Gastroesophageal sphincter (tissue), 4 donors: ENCODE results near the gene PSMB3. TPM values are rescaled to one million over a fixed set of nuclear protein-coding genes. Genes with fewer than 3 reads are reported as not detected.

Experiments used
- ATAC-seq: fragments of 150-250 bp; one replicate; pipeline ENCODE4 v1.9.1; 2016; ENCODE audit warnings: mild to moderate bottlenecking, moderate library complexity
- H3K27ac ChIP-seq, 4 donors: fragments of 200-600 bp; sonication (generic) in 3 of 4; 1 replicate in 3 of 4; 2 replicates in 1 of 4; pipeline ENCODE4 v1.5.1; 2016 to 2019
- H3K27me3 ChIP-seq: fragments of 200-600 bp; sonication (generic); one replicate; pipeline ENCODE4 v1.5.1; 2019
- H3K36me3 ChIP-seq, 2 donors: fragments of 200-600 bp; sonication (generic); one replicate each; pipeline ENCODE4 v1.5.1; 2019; ENCODE audit warnings: control low read depth in 1 of 2
- H3K4me1 ChIP-seq, 3 donors: fragments of 200-600 bp; sonication (generic); 1 replicate in 2 of 3; 2 replicates in 1 of 3; pipeline ENCODE4 v1.5.1; 2016 to 2019; ENCODE audit warnings: control low read depth in 2 of 3
- H3K4me3 ChIP-seq, 2 donors: fragments of 200-600 bp; sonication (generic); one replicate each; pipeline ENCODE4 v1.5.1; 2019; ENCODE audit warnings: mild to moderate bottlenecking in 1 of 2, moderate library complexity in 1 of 2
- H3K9me3 ChIP-seq, 3 donors: fragments of 200-600 bp; sonication (generic); one replicate each; pipeline ENCODE4 v1.5.1; 2017 to 2019; ENCODE audit warnings: control low read depth in 2 of 3
- CTCF ChIP-seq, 4 experiments: fragments of 200-600 bp in 2 of 4; fragments of 450-650 bp in 2 of 4; sonication (generic) in 1 of 4; IDR thresholded peaks; one replicate each; pipeline ENCODE4 v1.5.1; 2017 to 2019; ENCODE audit warnings: antibody characterized with exemption in 4 of 4, mild to moderate bottlenecking in 2 of 4, moderate library complexity in 2 of 4
- EP300 ChIP-seq: sonication (generic); formaldehyde crosslinking; IDR thresholded peaks from one replicate; pipeline ENCODE4 v1.6.1; 2017; ENCODE audit warnings: antibody characterized with exemption, mild to moderate bottlenecking
- POLR2A ChIP-seq, 2 donors: fragments of 450-650 bp; IDR thresholded peaks; one replicate each; pipeline ENCODE4 v1.6.1; 2017; ENCODE audit warnings: antibody characterized with exemption in 2 of 2, mild to moderate bottlenecking in 2 of 2, moderate library complexity in 1 of 2
- POLR2AphosphoS5 ChIP-seq: sonication (generic); formaldehyde crosslinking; IDR thresholded peaks from one replicate; pipeline ENCODE4 v1.6.1; 2017; ENCODE audit warnings: antibody characterized with exemption
- WGBS, 2 donors: methylation state at CpG; one replicate each; pipeline ENCODE4 v1.1.5; 2018; ENCODE audit warnings: low coverage in 1 of 2; 5-methylcytosine and 5-hydroxymethylcytosine counted together
- total RNA-seq, 4 donors: library from RNA; depleted of rRNA; stranded (reverse); fragments of >200 nt; gene quantifications; one replicate each; pipeline ENCODE4 v1.1.0, GENCODE V29; 2016

The PSMB3 gene
- total RNA-seq, 4 donors from 2014 or later, result 107 to 123 (median 117) TPM

GRCh38 chr17:38741921-38742410, 10.6 kb upstream of the PSMB3 start:
- TF ChIP-seq POLR2A (IDR thresholded peaks at IDR 0.05), result no peak
- no peak for TF ChIP-seq POLR2AphosphoS5
- TF ChIP-seq EP300, result no peak
- TF ChIP-seq CTCF (IDR thresholded peaks at IDR 0.05), result no peak
- Histone ChIP-seq H3K27ac (peak overlapping the region; percentile 70 to 95 (median 88)), H3K36me3 (peaks cover 0 to 34% of the 10 kb centered on the region in 2 donors), H3K27me3 (no peaks in the 10 kb centered on the region), H3K4me1 (peaks cover 0 to 68% (median 28%) of the 10 kb centered on the region in 3 donors), H3K4me3 (peak overlapping the region in 1 of 2 donors; percentile 13), H3K9me3 (no peaks in the 10 kb centered on the region)
- WGBS, 2 donors, result 20% methylated on average over 1 of the region's 7 CpGs; no CpG with 5 or more reads in 1 of the 2 donors
- ATAC-seq, result peak; percentile 66

GRCh38 chr17:38742411-38743308, 9.9 kb upstream of the PSMB3 start:
- H3K4me1 ChIP-seq, result peaks cover 0 to 72% (median 32%) of the 10 kb centered on the region in 3 donors
- peaks cover 0 to 27% of the 10 kb centered on the region in 2 donors for H3K36me3 ChIP-seq
- ATAC-seq, result peak; percentile 81
- H3K27ac ChIP-seq, result peak overlapping the region; percentile 70 to 95 (median 88)
- TF ChIP-seq CTCF (IDR thresholded peaks at IDR 0.05) (no peak), POLR2AphosphoS5 (peak; percentile 70)
- H3K4me3 ChIP-seq, result peak overlapping the region in 1 of 2 donors; percentile 13
- 28 to 30% methylated on average over 12 to 15 of the region's 22 CpGs for WGBS, 2 donors
- no peaks in the 10 kb centered on the region for H3K9me3 ChIP-seq
- H3K27me3 ChIP-seq, result no peaks in the 10 kb centered on the region

- Histone ChIP-seq H3K9me3 (no peaks in the 10 kb centered on the region), H3K4me1 (peaks cover 0 to 76% (median 32%) of the 10 kb centered on the region in 3 donors), H3K4me3 (no peak overlapping the region), H3K27me3 (no peaks in the 10 kb centered on the region), H3K27ac (peak overlapping the region in 3 of 4 donors; percentile 86 to 95 (median 89)), H3K36me3 (peaks cover 0 to 17% of the 10 kb centered on the region in 2 donors)
- WGBS, 2 donors, result 76 to 80% methylated on average over 1 to 3 of the region's 4 CpGs
- no peak for TF ChIP-seq EP300
- TF ChIP-seq POLR2A (IDR thresholded peaks at IDR 0.05), result no peak
- ATAC-seq, result no peak
Measured at GRCh38 chr17:38743556-38744171, 8.9 kb upstream of the PSMB3 start.

- Histone ChIP-seq H3K27ac (peak overlapping the region in 3 of 4 donors; percentile 84 to 95 (median 91)), H3K4me1 (peaks cover 0 to 91% (median 37%) of the 10 kb centered on the region in 3 donors), H3K27me3 (no peaks in the 10 kb centered on the region), H3K9me3 (no peaks in the 10 kb centered on the region), H3K36me3 (no peaks in the 10 kb centered on the region), H3K4me3 (no peak overlapping the region)
- no peak for TF ChIP-seq CTCF (IDR thresholded peaks at IDR 0.05)
- TF ChIP-seq EP300, result no peak
- ATAC-seq, result no peak
- 31 to 48% methylated on average over 2 to 4 of the region's 4 CpGs for WGBS, 2 donors
Measured at GRCh38 chr17:38745545-38745944, 7.0 kb upstream of the PSMB3 start.

GRCh38 chr17:38746004-38746848, 6.3 kb upstream of the PSMB3 start:
- Histone ChIP-seq H3K9me3 (no peaks in the 10 kb centered on the region), H3K27me3 (no peaks in the 10 kb centered on the region), H3K4me1 (peaks cover 0 to 91% (median 37%) of the 10 kb centered on the region in 3 donors), H3K36me3 (no peaks in the 10 kb centered on the region), H3K4me3 (peak overlapping the region in 1 of 2 donors; percentile 92), H3K27ac (peak overlapping the region in 3 of 4 donors; percentile 84 to 95 (median 91))
- ATAC-seq, result no peak
- TF ChIP-seq EP300 (no peak), POLR2A (IDR thresholded peaks at IDR 0.05) (no peak), CTCF (IDR thresholded peaks at IDR 0.05) (no peak), POLR2AphosphoS5 (no peak)
- WGBS, 2 donors, result 37 to 39% methylated on average over 3 of the region's 8 CpGs
